ENCODE results near the gene WNT7A.

The WNT7A gene

GRCh38 chr3:13825821-13826220, 54.0 kb downstream of the WNT7A start:
- no peak for DNase-seq

- no peak for DNase-seq
Observed at GRCh38 chr3:13825311-13825579, 54.6 kb downstream of the WNT7A start.

- no peak for DNase-seq
Observed at GRCh38 chr3:13824521-13825310, 55.2 kb downstream of the WNT7A start.

GRCh38 chr3:13823692-13824091, 56.2 kb downstream of the WNT7A start:
- no peak for DNase-seq

- no peak for DNase-seq
Observed at GRCh38 chr3:13822871-13823585, 56.8 kb downstream of the WNT7A start.

- no peak for DNase-seq
Observed at GRCh38 chr3:13822042-13822441, 57.8 kb downstream of the WNT7A start.

- no peak for DNase-seq
Observed at GRCh38 chr3:13821126-13821525, 58.7 kb downstream of the WNT7A start.

DNA sequence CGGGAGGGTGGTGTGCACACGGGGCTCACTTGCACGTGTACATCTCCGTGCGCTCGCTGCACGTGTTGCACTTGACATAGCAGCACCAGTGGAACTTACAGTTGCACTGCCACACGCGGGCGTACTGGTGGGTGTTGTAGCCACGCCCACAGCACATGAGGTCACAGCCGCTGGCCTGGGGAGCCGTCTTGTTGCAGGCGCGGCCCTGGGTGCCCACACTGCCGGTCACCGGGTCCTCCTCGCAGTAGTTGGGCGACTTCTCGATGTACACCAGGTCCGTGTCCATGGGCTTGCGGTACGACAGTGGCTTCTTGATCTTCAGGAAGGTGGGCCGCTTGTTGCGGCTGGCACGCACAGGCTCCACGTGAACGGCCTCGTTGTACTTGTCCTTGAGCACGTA, 61.0 kb downstream of the WNT7A start:
- no peak for DNase-seq

- no peak for DNase-seq
Observed at GRCh38 chr3:13815088-13815683, 64.7 kb downstream of the WNT7A start.

GRCh38 chr3:13812034-13812471, 67.8 kb downstream of the WNT7A start:
- no peak for DNase-seq

DNA sequence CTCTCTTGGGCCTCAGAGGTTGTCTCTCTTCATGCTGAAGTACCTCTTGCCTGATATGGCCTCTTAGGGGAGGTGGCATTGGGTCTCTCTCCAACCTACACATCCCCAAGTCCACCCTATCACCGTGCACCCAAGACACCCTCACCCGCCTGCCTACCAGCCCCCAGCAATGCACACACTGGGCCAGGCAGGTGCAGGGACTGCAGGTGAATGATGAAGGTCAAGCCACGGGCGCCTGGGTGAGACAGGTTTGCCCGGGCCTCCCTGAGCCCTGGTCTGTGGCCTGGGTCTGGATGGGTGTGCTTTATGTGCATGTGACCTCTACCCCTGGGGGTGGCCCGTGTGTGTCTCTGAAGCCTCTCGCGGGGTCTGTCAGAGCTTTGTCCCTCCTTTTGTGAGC, 68.3 kb downstream of the WNT7A start:
- no peak for DNase-seq

DNA sequence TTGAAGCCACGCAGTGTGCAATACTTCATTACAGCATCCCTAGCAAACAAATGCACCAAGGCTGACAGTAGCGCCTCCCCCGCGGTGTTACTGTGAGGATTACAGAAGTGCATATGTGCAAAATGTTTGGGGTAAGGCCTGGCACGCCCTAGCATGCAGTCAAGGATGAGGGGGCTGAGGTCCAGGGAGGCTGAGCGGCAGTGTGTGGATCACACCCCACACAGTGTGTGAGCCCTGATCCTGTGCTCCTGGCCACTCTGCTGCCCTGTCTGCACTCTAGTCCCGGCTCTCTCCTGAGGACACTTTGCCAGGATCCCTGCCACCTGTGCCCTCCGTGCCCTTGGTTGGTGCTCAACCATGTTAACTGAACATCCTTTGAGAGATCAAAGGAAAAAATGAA, 71.3 kb downstream of the WNT7A start:
- DNase-seq: no peak

DNA sequence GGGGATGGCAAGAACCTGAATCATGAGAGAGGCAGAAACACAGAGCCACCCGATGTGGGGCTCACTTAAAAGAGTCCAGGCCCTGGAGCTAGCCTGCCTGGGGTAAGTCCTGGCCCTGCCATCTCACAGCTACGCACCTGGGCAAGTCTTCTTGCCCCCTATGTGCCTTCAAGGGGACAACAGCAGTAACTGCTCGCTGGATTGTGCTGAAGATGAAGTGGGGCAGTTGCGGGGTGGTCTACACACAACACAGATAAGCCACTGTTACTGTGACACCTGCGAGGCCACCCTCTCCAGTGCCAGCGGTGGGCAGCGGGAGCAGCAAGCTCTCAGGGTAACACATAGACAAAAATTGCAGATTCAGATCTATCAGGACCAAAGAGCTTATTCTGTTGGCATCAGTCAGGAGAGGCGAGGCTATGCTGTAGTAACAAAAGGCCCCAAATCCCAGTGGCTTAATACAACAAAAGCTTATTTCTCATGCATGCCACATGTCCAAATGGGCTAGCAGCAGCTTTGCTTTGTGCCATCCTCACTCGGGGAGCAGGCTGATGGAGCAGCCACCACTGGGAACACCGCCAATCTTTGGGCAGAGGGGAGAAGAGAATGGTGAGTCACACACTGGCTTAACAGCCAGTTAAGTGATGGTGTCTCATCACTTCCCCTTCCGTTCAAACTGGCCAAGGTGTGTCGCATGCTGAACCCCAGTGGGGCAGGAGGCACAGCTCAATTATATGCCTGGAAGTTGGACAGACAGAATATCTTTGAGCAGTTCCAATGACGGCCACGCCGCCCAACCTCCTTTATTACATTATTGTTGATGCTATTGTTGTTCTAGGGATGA, 78.3 kb downstream of the WNT7A start:
- DNase-seq: no peak

DNA sequence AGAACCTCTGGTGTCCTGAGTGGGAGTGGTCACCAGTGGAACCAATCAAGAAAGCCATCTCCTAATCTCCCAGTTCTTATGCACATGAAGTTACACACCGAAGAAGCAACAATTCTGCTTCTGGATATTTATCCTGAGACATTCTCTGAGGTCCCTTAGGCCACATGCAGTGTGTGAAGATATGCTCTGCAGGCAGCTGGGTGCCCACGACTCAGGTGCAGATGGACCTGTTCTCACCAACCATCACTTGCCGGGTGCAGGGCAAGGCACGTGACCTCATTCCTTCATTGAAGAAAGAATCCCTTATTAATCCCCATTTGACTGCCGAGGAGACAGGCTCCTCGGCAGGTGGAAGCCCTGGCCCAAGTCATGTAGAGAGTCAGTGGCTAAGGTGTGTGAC, 79.8 kb downstream of the WNT7A start:
- no peak for DNase-seq

GRCh38 chr3:13798401-13798800, 81.5 kb downstream of the WNT7A start:
- DNase-seq: no peak

GRCh38 chr3:13796701-13797460, 83.0 kb downstream of the WNT7A start:
- no peak for DNase-seq

DNA sequence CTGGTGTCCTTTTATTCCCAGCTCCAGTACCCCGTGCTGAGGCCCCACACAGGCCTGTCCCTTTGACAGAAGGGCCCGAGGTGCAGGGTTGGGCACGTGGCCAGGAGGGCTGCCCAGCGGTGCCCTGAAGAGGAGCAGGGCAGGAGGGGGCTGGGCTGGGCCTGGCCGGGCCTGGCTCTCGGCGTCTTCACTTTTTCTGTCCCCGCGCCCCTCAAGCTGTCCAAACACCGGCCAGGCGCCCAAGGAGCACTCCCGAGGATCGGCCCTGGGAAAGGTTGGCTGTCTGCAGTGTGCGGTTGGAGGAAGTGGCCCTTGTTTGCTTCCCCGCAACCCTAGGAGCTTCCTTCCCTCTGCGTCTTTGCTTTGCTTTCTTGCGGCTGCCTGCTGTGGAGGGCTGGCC, 84.1 kb downstream of the WNT7A start:
- no peak for DNase-seq

DNA sequence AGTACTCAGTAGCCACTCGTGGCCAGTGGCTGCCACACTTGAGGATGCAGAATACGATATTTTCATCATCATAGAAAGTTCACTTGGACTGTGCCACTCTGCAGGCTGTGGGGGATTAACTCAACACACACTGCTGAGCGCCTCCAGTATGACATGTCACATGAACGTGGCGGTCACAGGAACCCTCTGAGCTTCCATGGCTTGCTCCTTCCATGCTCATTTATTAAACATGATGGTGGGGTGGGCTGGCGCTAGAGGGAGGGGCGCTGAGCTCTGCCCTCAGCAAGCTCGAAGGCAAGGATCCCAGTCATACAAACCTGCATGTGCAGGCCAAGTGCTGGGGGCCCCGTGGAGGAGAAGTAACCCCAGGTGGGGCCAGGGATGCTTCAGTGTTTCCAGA, 85.5 kb downstream of the WNT7A start:
- DNase-seq: no peak

- DNase-seq: no peak
Observed at GRCh38 chr3:13793451-13793850, 86.4 kb downstream of the WNT7A start.

DNA sequence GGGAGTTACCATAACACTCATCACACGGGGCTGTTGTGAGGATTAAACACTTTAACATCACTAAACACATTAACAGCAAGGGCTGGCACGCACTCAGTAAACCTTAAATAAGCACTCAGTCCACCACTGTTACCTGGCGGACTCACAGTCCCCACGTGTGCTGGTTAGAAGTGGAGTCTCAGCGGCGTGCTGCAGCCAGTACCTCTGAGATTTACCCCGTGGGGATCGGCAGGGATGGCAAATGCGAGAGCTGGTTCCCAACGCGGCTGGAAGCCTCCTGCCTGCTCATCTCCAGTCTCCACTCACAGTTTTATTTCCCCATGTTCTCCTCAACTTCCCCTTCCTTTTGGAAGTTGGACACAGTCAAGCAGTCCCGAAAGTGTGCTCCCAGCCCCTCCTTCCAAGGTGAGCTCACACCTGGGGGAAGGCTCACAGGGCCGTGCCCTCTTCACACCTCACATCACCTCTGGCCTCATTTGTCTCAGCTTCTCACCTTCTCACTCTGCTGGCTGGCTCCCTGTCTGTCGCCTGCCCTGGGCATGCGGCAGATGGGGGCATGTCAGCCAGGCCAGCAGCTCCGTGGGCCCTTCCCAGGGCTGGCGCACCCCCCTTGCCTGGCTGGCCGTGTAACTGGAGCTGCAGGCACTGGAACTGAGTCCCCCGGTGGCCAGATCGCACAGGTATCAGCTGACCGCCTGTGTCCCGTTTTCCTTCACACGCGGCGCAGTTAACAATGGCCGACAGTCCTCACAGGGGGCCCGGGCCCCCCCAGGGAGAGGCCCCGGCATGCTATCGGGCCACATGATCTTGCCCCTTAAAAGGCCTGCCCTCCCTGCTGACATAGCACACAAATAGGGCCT, 87.1 kb downstream of the WNT7A start:
- DNase-seq: no peak

GRCh38 chr3:13792051-13792490, 87.8 kb downstream of the WNT7A start:
- DNase-seq: no peak
